PFSK-1 (cell line): ENCODE data around the gene CCDC88C.

Experiments
- FOXP2 ChIP-seq: optimal IDR thresholded peaks from 2 replicates; pipeline ENCODE3; 2011; ENCODE audit warnings: borderline replicate concordance, control low read depth, inconsistent platforms; ENCODE audit not compliant: insufficient read depth; ENCODE audit errors: extremely low read length, extremely low read depth
- POLR2AphosphoS5 ChIP-seq: IDR thresholded peaks from 2 replicates; pipeline ENCODE4 v1.6.1; 2012; ENCODE audit warnings: low read depth, mild to moderate bottlenecking, control low read depth, low read length, moderate library complexity
- REST ChIP-seq, 2 experiments: IDR thresholded peaks; 2 replicates each; pipeline versions ENCODE4 v1.6.1 to v1.8.0; 2011 to 2012; ENCODE audit warnings: low read depth in 2 of 2, low read length in 2 of 2, control low read depth in 1 of 2, inconsistent platforms in 1 of 2, mild to moderate bottlenecking in 1 of 2, moderate library complexity in 1 of 2; ENCODE audit not compliant: insufficient read depth in 1 of 2
- SIN3A ChIP-seq: IDR thresholded peaks from 2 replicates; pipeline ENCODE4 v1.6.1; 2012; ENCODE audit warnings: mild to moderate bottlenecking, low read length, moderate library complexity, borderline replicate concordance; ENCODE audit not compliant: insufficient read depth
- TAF1 ChIP-seq: IDR thresholded peaks from 2 replicates; pipeline ENCODE4 v1.6.1; 2012; ENCODE audit warnings: low read length, control low read depth, borderline replicate concordance; ENCODE audit not compliant: insufficient read depth

The CCDC88C gene

GRCh38 chr14:91405241-91405721 is 12.3 kb downstream of the CCDC88C start:
- no peak for TF ChIP-seq SIN3A
- TF ChIP-seq FOXP2 = no peak
- no peak for TF ChIP-seq POLR2AphosphoS5
- no peak for TF ChIP-seq TAF1
- TF ChIP-seq REST (IDR thresholded peaks at IDR 0.05; ENCODE audit: insufficient read depth in 1 of 2, low read depth in 2 of 2, low read length in 2 of 2) = no peak

- TF ChIP-seq TAF1 = no peak
- no peak for TF ChIP-seq FOXP2
Measured at GRCh38 chr14:91402771-91403600, 14.6 kb downstream of the CCDC88C start.

- TF ChIP-seq FOXP2 = no peak
- TF ChIP-seq SIN3A = no peak
- TF ChIP-seq TAF1 = no peak
- no peak for TF ChIP-seq REST (IDR thresholded peaks at IDR 0.05; ENCODE audit: insufficient read depth in 1 of 2, low read depth in 2 of 2, low read length in 2 of 2)
- TF ChIP-seq POLR2AphosphoS5 = no peak
Measured at GRCh38 chr14:91402348-91402747, 15.3 kb downstream of the CCDC88C start.

- TF ChIP-seq TAF1 (no peak), POLR2AphosphoS5 (no peak), SIN3A (no peak)
Measured at GRCh38 chr14:91401751-91402150, 15.9 kb downstream of the CCDC88C start.

GRCh38 chr14:91400696-91401095 is 16.9 kb downstream of the CCDC88C start:
- no peak for TF ChIP-seq SIN3A
- TF ChIP-seq FOXP2 = no peak
- TF ChIP-seq TAF1 = no peak
- no peak for TF ChIP-seq REST (IDR thresholded peaks at IDR 0.05; ENCODE audit: insufficient read depth in 1 of 2, low read depth in 2 of 2, low read length in 2 of 2)
- TF ChIP-seq POLR2AphosphoS5 = no peak

GRCh38 chr14:91399868-91400640 is 17.6 kb downstream of the CCDC88C start:
- TF ChIP-seq POLR2AphosphoS5 (no peak), SIN3A (no peak), REST (IDR thresholded peaks at IDR 0.05; ENCODE audit: insufficient read depth in 1 of 2, low read depth in 2 of 2, low read length in 2 of 2) (no peak), FOXP2 (no peak), TAF1 (no peak)
